A549 (cell line): ENCODE results near the gene RAI2. TPM values are rescaled to one million over a fixed set of nuclear protein-coding genes. Genes with fewer than 3 reads are reported as not detected.

ENCODE experiments used
- ATAC-seq, 2 experiments: fragments of 200-7000 bp in 1 of 2; fragments of >200 bp in 1 of 2; cut with Nextera tagmentation in 1 of 2; cut with Tn5 transposase in 1 of 2; 3 replicates each; pipeline versions ENCODE4 v1.8.0 to v1.9.1; 2018 to 2020; ENCODE audit warnings: mild to moderate bottlenecking in 1 of 2, moderate library complexity in 1 of 2
- CTCF ChIA-PET: fragments of 300-600 bp; sonication (Branson Sonifier 250); formaldehyde crosslinking; extraction: SDS; loops from one replicate; lab custom pipeline; 2021; ENCODE audit warnings: antibody characterized with exemption, inconsistent platforms; lab: Yijun Ruan, JAX
- POLR2A ChIA-PET: fragments of 350-600 bp; formaldehyde crosslinking; extraction: SDS; loops from one replicate; lab custom pipeline; 2021; ENCODE audit warnings: antibody characterized with exemption, inconsistent platforms; lab: Yijun Ruan, JAX
- DNase-seq, 2 experiments: peaks; one replicate each; pipeline versions ENCODE4 v3.0.0 to v3.0.0-alpha.2; 2011 to 2016; ENCODE audit warnings: low read depth in 1 of 2, low spot score in 1 of 2
- FAIRE-seq: peaks from 2 replicates; lab custom pipeline; 2011; peaks lifted over from hg19 to GRCh38; lab: Jason Lieb, UNC
- H3K27ac ChIP-seq, 2 experiments: fragments of >200 bp; sonication (Bioruptor Twin); formaldehyde crosslinking; 3 replicates each; pipeline ENCODE4 v1.5.1; 2016 to 2017
- H3K4me1 ChIP-seq: fragments of >200 bp; sonication (Bioruptor Twin); formaldehyde crosslinking; 3 replicates; pipeline ENCODE4 v1.6.1; 2016
- H3K4me2 ChIP-seq: fragments of >200 bp; sonication (Bioruptor Twin); formaldehyde crosslinking; 3 replicates; pipeline ENCODE4 v1.6.1; 2016
- H3K4me3 ChIP-seq: fragments of >200 bp; sonication (Bioruptor Twin); formaldehyde crosslinking; 3 replicates; pipeline ENCODE4 v1.5.1; 2016
- H3K9me3 ChIP-seq: fragments of >200 bp; sonication (Bioruptor Twin); formaldehyde crosslinking; 3 replicates; pipeline ENCODE4 v1.6.1; 2016
- CBX2 ChIP-seq: fragments of 200-600 bp; sonication (generic); IDR thresholded peaks from 2 replicates; pipeline ENCODE4 v1.6.1; 2016; ENCODE audit warnings: low read depth, mild to moderate bottlenecking, borderline replicate concordance
- CHD2 ChIP-seq: fragments of 150-350 bp; IDR thresholded peaks from 2 replicates; pipeline ENCODE4 v1.6.1; 2014; ENCODE audit warnings: low read length; ENCODE audit not compliant: partially characterized antibody
- EHF ChIP-seq: fragments of 250-450 bp; sonication (Bioruptor Pico); IDR thresholded peaks from 2 replicates; pipeline ENCODE4 v1.5.0; 2020; ENCODE audit warnings: mild to moderate bottlenecking
- EHMT2 ChIP-seq: fragments of 200-600 bp; sonication (generic); IDR thresholded peaks from 2 replicates; pipeline ENCODE4 v1.6.1; 2016; ENCODE audit warnings: antibody characterized with exemption, low read depth, mild to moderate bottlenecking, moderate library complexity
- ELK1 ChIP-seq: fragments of 150-350 bp; IDR thresholded peaks from 2 replicates; pipeline ENCODE4 v1.6.1; 2014; ENCODE audit warnings: low read depth, mild to moderate bottlenecking, low read length
- GATA3 ChIP-seq: IDR thresholded peaks from 2 replicates; pipeline ENCODE4 v1.6.1; 2012; ENCODE audit warnings: borderline replicate concordance
- HDAC2 ChIP-seq: fragments of 200-600 bp; sonication (generic); IDR thresholded peaks from 2 replicates; pipeline ENCODE4 v1.6.1; 2016
- HEYL ChIP-seq: fragments of 250-450 bp; sonication (Bioruptor Pico); IDR thresholded peaks from 2 replicates; pipeline ENCODE4 v1.8.0; 2021; ENCODE audit warnings: mild to moderate bottlenecking, moderate library complexity
- HOXA7 ChIP-seq: fragments of 250-450 bp; sonication (Bioruptor Pico); IDR thresholded peaks from 2 replicates; pipeline ENCODE4 v1.5.0; 2020; ENCODE audit warnings: mild to moderate bottlenecking, moderate library complexity
- HOXB13 ChIP-seq: fragments of 250-450 bp; sonication (Bioruptor Pico); IDR thresholded peaks from 2 replicates; pipeline ENCODE4 v1.5.0; 2020; ENCODE audit warnings: low read depth, mild to moderate bottlenecking, moderate library complexity
- JUNB ChIP-seq: fragments of >200 bp; sonication (Bioruptor Twin); formaldehyde crosslinking; IDR thresholded peaks from 2 replicates; pipeline ENCODE4 v1.6.1; 2016
- KDM5A ChIP-seq: fragments of 200-600 bp; sonication (generic); IDR thresholded peaks from 2 replicates; pipeline ENCODE4 v1.6.1; 2016; ENCODE audit warnings: antibody characterized with exemption, mild to moderate bottlenecking
- NFE2L2 ChIP-seq: fragments of 150-350 bp; conservative IDR thresholded peaks from 2 replicates; pipeline ENCODE4 v1.6.1; 2014; ENCODE audit warnings: low read length
- NPAS2 ChIP-seq: fragments of 250-450 bp; sonication (Bioruptor Pico); IDR thresholded peaks from 2 replicates; pipeline ENCODE4 v1.8.0; 2022; ENCODE audit warnings: mild to moderate bottlenecking, moderate library complexity, borderline replicate concordance
- NR3C1 ChIP-seq: fragments of >200 bp; sonication (Bioruptor Twin); formaldehyde crosslinking; IDR thresholded peaks from 3 replicates; pipeline ENCODE4 v1.6.1; 2017
- PBX3 ChIP-seq: IDR thresholded peaks from 2 replicates; pipeline ENCODE4 v1.6.1; 2012
- PHF8 ChIP-seq: fragments of 200-600 bp; sonication (generic); IDR thresholded peaks from 2 replicates; pipeline ENCODE4 v1.6.1; 2016; ENCODE audit warnings: low read depth, mild to moderate bottlenecking, antibody characterized with exemption, moderate library complexity, borderline replicate concordance
- RARB ChIP-seq: fragments of 250-450 bp; sonication (Bioruptor Pico); IDR thresholded peaks from 2 replicates; pipeline ENCODE4 v1.8.0; 2021; ENCODE audit warnings: mild to moderate bottlenecking, moderate library complexity
- RCOR1 ChIP-seq: fragments of 150-350 bp; IDR thresholded peaks from 2 replicates; pipeline ENCODE4 v1.6.1; 2014; ENCODE audit warnings: antibody characterized with exemption, low read length, low read depth
- RNF2 ChIP-seq: fragments of 200-600 bp; sonication (generic); IDR thresholded peaks from 2 replicates; pipeline ENCODE4 v1.6.1; 2016; ENCODE audit warnings: low read depth, mild to moderate bottlenecking, antibody characterized with exemption, moderate library complexity, borderline replicate concordance
- SMC3 ChIP-seq: fragments of >200 bp; sonication (Bioruptor Twin); formaldehyde crosslinking; IDR thresholded peaks from 3 replicates; pipeline ENCODE4 v1.6.1; 2018; ENCODE audit warnings: inconsistent platforms
- SREBF2 ChIP-seq: fragments of 450-650 bp; IDR thresholded peaks from 2 replicates; pipeline ENCODE4 v1.6.1; 2014; ENCODE audit warnings: mild to moderate bottlenecking, moderate library complexity
- TFCP2L1 ChIP-seq: fragments of 250-450 bp; sonication (Bioruptor Pico); IDR thresholded peaks from 2 replicates; pipeline ENCODE4 v1.5.0; 2021; ENCODE audit warnings: mild to moderate bottlenecking
- ZFP36 ChIP-seq: fragments of 450-650 bp; IDR thresholded peaks from 2 replicates; pipeline ENCODE4 v1.6.1; 2014; ENCODE audit warnings: borderline replicate concordance; ENCODE audit not compliant: partially characterized antibody
- ZSCAN20 ChIP-seq: fragments of 250-450 bp; sonication (Bioruptor Pico); IDR thresholded peaks from 2 replicates; pipeline ENCODE4 v1.8.0; 2022; ENCODE audit warnings: mild to moderate bottlenecking, moderate library complexity
- WGBS: methylation state at CpG from one replicate; pipeline ENCODE4 v1.1.6; 2017; ENCODE audit errors: missing lambda C conversion rate; 5-methylcytosine and 5-hydroxymethylcytosine counted together
- polyA plus RNA-seq, 4 experiments: library from polyadenylated mRNA; depleted of rRNA in 3 of 4; stranded (reverse); fragments of >200 nt; fragmentation: RNase III in 1 of 4; extraction: RNeasy Plus Mini Kit Qiagen cat#74134 plus additional on column Dnase treatment in 1 of 4; gene quantifications; 2 replicates in 3 of 4; 3 replicates in 1 of 4; pipeline ENCODE4 v1.2.3, GENCODE V29; 2011 to 2017
- TF ChIP-seq, protein P1 (sequence below): fragments of >200 bp; sonication (Bioruptor Twin); formaldehyde crosslinking; IDR thresholded peaks from 2 replicates; pipeline ENCODE4 v1.6.1; 2016
- TF ChIP-seq, protein P2 (sequence below): fragments of 450-650 bp; IDR thresholded peaks from 2 replicates; pipeline ENCODE4 v1.6.1; 2014; ENCODE audit warnings: antibody characterized with exemption
- TF ChIP-seq, protein P3 (sequence below): IDR thresholded peaks from 2 replicates; pipeline ENCODE4 v1.6.1; 2012
- TF ChIP-seq, protein P4 (sequence below): fragments of >200 bp; sonication (Bioruptor Twin); formaldehyde crosslinking; IDR thresholded peaks from 3 replicates; pipeline ENCODE4 v1.5.1; 2016
- TF ChIP-seq, protein P5 (sequence below): fragments of 250-450 bp; sonication (Bioruptor Pico); IDR thresholded peaks from 2 replicates; pipeline ENCODE4 v1.5.0; 2020; ENCODE audit warnings: low read depth, mild to moderate bottlenecking, moderate library complexity

Gene RAI2
- polyA plus RNA-seq, 2 of the 4 experiments (the other 2 are of a cell fraction): not detected

DNA sequence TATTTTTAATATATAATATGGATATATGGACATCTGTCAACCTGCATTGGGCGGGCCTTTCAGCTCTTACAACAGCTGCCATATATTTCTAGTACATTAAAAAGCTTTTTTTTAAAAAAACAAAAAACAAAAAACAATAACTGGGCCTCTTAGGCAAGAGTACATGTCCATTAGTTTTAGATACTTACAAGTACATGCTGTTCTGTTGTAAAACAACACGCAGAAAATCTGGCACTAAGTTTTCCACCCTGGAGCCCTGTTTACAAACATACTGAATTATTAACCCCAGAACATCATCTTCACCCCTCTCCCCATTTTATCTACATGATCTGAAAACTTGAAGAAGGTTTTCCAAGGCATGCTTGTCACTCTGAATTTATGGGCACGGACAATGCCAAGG, 29.8 kb downstream of the RAI2 start:
- DNase-seq (no peak), ATAC-seq (no peak), FAIRE-seq (no peak)
- no peaks in the 10 kb centered on the region for H3K9me3 ChIP-seq
- WGBS: 11% methylated on average over 3 of the region's 3 CpGs
- H3K4me2 ChIP-seq: no peak overlapping the region
- CTCF ChIA-PET: no interaction called here
- TF ChIP-seq, protein P1, sequence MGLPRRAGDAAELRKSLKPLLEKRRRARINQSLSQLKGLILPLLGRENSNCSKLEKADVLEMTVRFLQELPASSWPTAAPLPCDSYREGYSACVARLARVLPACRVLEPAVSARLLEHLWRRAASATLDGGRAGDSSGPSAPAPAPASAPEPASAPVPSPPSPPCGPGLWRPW: no peak
- TF ChIP-seq HOXA7 (CRISPR knock-in tag) (no peak), PHF8 (no peak), CHD2 (no peak), NPAS2 (no peak), ZSCAN20 (CRISPR knock-in tag) (no peak), ZFP36 (no peak), GATA3 (no peak), EHF (no peak), ELK1 (no peak), EHMT2 (no peak), CBX2 (no peak)
- TF ChIP-seq, protein P2, sequence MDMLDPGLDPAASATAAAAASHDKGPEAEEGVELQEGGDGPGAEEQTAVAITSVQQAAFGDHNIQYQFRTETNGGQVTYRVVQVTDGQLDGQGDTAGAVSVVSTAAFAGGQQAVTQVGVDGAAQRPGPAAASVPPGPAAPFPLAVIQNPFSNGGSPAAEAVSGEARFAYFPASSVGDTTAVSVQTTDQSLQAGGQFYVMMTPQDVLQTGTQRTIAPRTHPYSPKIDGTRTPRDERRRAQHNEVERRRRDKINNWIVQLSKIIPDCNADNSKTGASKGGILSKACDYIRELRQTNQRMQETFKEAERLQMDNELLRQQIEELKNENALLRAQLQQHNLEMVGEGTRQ: no peak
- POLR2A ChIA-PET: no interaction called here
- no peak overlapping the region for H3K27ac ChIP-seq
- no peak overlapping the region for H3K4me3 ChIP-seq
- H3K4me1 ChIP-seq: no peaks in the 10 kb centered on the region

- TF ChIP-seq RCOR1 (no peak), PBX3 (no peak), SMC3 (no peak), NR3C1 (no peak), NFE2L2 (no peak), ZSCAN20 (CRISPR knock-in tag) (no peak), SREBF2 (no peak), RARB (CRISPR knock-in tag) (no peak), HEYL (no peak), HDAC2 (no peak)
- TF ChIP-seq, protein P3, sequence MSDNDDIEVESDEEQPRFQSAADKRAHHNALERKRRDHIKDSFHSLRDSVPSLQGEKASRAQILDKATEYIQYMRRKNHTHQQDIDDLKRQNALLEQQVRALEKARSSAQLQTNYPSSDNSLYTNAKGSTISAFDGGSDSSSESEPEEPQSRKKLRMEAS: no peak
- ChIA-PET CTCF (interaction anchor here (0.6 kb wide), 2 partner anchors 19 to 557 kb away, joined by 4 to 6 read pairs; no protein-coding TSS in a partner anchor), POLR2A (no interaction called here)
- no peak overlapping the region for H3K4me3 ChIP-seq
- no peaks in the 10 kb centered on the region for H3K4me1 ChIP-seq
- H3K4me2 ChIP-seq: no peak overlapping the region
- no peak for ATAC-seq
- H3K9me3 ChIP-seq: no peaks in the 10 kb centered on the region
- DNase-seq: no peak
- no peak overlapping the region for H3K27ac ChIP-seq
- WGBS: 0% methylated on average over 1 of the region's 1 CpG
- no peak for FAIRE-seq
These were observed 30.9 kb downstream of the RAI2 start for GRCh38 chrX:17830211-17830610.

GRCh38 chrX:17829566-17829965, 31.5 kb downstream of the RAI2 start:
- CTCF ChIA-PET: interaction anchor here (0.6 kb wide), 3 partner anchors 20 to 1019 kb away, joined by 3 to 6 read pairs (median 4); no protein-coding TSS in a partner anchor
- 100% methylated on average over 1 of the region's 1 CpG for WGBS
- TF ChIP-seq JUNB (no peak), KDM5A (no peak), HOXB13 (no peak), TFCP2L1 (CRISPR knock-in tag) (no peak), PBX3 (no peak), GATA3 (no peak), RNF2 (no peak), SREBF2 (no peak)
- TF ChIP-seq, protein P4, sequence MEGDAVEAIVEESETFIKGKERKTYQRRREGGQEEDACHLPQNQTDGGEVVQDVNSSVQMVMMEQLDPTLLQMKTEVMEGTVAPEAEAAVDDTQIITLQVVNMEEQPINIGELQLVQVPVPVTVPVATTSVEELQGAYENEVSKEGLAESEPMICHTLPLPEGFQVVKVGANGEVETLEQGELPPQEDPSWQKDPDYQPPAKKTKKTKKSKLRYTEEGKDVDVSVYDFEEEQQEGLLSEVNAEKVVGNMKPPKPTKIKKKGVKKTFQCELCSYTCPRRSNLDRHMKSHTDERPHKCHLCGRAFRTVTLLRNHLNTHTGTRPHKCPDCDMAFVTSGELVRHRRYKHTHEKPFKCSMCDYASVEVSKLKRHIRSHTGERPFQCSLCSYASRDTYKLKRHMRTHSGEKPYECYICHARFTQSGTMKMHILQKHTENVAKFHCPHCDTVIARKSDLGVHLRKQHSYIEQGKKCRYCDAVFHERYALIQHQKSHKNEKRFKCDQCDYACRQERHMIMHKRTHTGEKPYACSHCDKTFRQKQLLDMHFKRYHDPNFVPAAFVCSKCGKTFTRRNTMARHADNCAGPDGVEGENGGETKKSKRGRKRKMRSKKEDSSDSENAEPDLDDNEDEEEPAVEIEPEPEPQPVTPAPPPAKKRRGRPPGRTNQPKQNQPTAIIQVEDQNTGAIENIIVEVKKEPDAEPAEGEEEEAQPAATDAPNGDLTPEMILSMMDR: no peak
- TF ChIP-seq, protein P5, sequence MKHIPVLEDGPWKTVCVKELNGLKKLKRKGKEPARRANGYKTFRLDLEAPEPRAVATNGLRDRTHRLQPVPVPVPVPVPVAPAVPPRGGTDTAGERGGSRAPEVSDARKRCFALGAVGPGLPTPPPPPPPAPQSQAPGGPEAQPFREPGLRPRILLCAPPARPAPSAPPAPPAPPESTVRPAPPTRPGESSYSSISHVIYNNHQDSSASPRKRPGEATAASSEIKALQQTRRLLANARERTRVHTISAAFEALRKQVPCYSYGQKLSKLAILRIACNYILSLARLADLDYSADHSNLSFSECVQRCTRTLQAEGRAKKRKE (CRISPR knock-in tag): no peak

More at GRCh38 chrX:17829566-17829965, 31.5 kb downstream of the RAI2 start:
- H3K27ac ChIP-seq: no peak overlapping the region
- no peaks in the 10 kb centered on the region for H3K9me3 ChIP-seq
- H3K4me1 ChIP-seq: no peaks in the 10 kb centered on the region
- no peak overlapping the region for H3K4me3 ChIP-seq
- DNase-seq (no peak), ATAC-seq (no peak), FAIRE-seq (peak; percentile 90)
- POLR2A ChIA-PET: no interaction called here
- H3K4me2 ChIP-seq: no peak overlapping the region
